ENCODE data around the gene SYT3. TPM values are rescaled to one million over a fixed set of nuclear protein-coding genes. Genes with fewer than 3 reads are reported as not detected.

The SYT3 gene
- total RNA-seq, 1 experiment from 2014 or later: not detected

GRCh38 chr19:50668416-50668815 is 28.7 kb upstream of the SYT3 start:
- no peak overlapping the region for H3K4me3 ChIP-seq
- H3K36me3 ChIP-seq: no peaks in the 10 kb centered on the region
- no peaks in the 10 kb centered on the region; the same call in 1 of the 2 replicates for H3K9me3 ChIP-seq (replicated peaks)
- H3K27ac ChIP-seq: no peak overlapping the region
- DNase-seq (ENCODE audit: low read depth in 1 of 2, low spot score in 2 of 2): no peak
- H3K4me1 ChIP-seq (replicated peaks): no peaks in the 10 kb centered on the region
- peaks cover 46% of the 10 kb centered on the region for H3K27me3 ChIP-seq (replicated peaks)

- Histone ChIP-seq H3K4me1 (replicated peaks) (no peaks in the 10 kb centered on the region), H3K4me3 (no peak overlapping the region), H3K36me3 (no peaks in the 10 kb centered on the region), H3K9me3 (replicated peaks) (no peaks in the 10 kb centered on the region; the same call in 1 of the 2 replicates), H3K27ac (no peak overlapping the region), H3K27me3 (replicated peaks) (peaks cover 48% of the 10 kb centered on the region)
- no peak for DNase-seq (ENCODE audit: low read depth in 1 of 2, low spot score in 2 of 2)
Measured at GRCh38 chr19:50667759-50668231, 28.1 kb upstream of the SYT3 start.

GRCh38 chr19:50667177-50667758 is 27.6 kb upstream of the SYT3 start:
- H3K4me1 ChIP-seq (replicated peaks): no peaks in the 10 kb centered on the region
- no peak for DNase-seq (ENCODE audit: low read depth in 1 of 2, low spot score in 2 of 2)
- H3K27ac ChIP-seq: no peak overlapping the region
- no peaks in the 10 kb centered on the region for H3K36me3 ChIP-seq
- no peaks in the 10 kb centered on the region; the same call in 1 of the 2 replicates for H3K9me3 ChIP-seq (replicated peaks)
- H3K27me3 ChIP-seq (replicated peaks): peaks cover 48% of the 10 kb centered on the region
- no peak overlapping the region for H3K4me3 ChIP-seq

GRCh38 chr19:50666346-50667176 is 26.9 kb upstream of the SYT3 start:
- no peaks in the 10 kb centered on the region for H3K36me3 ChIP-seq
- H3K27ac ChIP-seq: no peak overlapping the region
- no peak for DNase-seq (ENCODE audit: low read depth in 1 of 2, low spot score in 2 of 2)
- H3K4me1 ChIP-seq (replicated peaks): no peaks in the 10 kb centered on the region
- H3K9me3 ChIP-seq (replicated peaks): no peaks in the 10 kb centered on the region; the same call in 1 of the 2 replicates
- H3K27me3 ChIP-seq (replicated peaks): peaks cover 50% of the 10 kb centered on the region
- H3K4me3 ChIP-seq: no peak overlapping the region

GRCh38 chr19:50664204-50664603 is 24.5 kb upstream of the SYT3 start:
- no peak overlapping the region for H3K4me3 ChIP-seq
- no peak for DNase-seq (ENCODE audit: low read depth in 1 of 2, low spot score in 2 of 2)
- H3K27me3 ChIP-seq (replicated peaks): peaks cover 43% of the 10 kb centered on the region
- no peaks in the 10 kb centered on the region for H3K4me1 ChIP-seq (replicated peaks)
- H3K9me3 ChIP-seq (replicated peaks): no peaks in the 10 kb centered on the region; the same call in 1 of the 2 replicates
- no peak overlapping the region for H3K27ac ChIP-seq
- H3K36me3 ChIP-seq: no peaks in the 10 kb centered on the region

GRCh38 chr19:50663482-50663790 is 23.8 kb upstream of the SYT3 start:
- Histone ChIP-seq H3K36me3 (no peaks in the 10 kb centered on the region), H3K27me3 (replicated peaks) (peaks cover 47% of the 10 kb centered on the region), H3K9me3 (replicated peaks) (peaks cover 6% of the 10 kb centered on the region), H3K4me3 (no peak overlapping the region), H3K4me1 (replicated peaks) (no peaks in the 10 kb centered on the region), H3K27ac (no peak overlapping the region)
- DNase-seq (ENCODE audit: low read depth in 1 of 2, low spot score in 2 of 2): no peak

- no peak for DNase-seq (ENCODE audit: low read depth in 1 of 2, low spot score in 2 of 2)
- H3K27ac ChIP-seq: no peak overlapping the region
- H3K27me3 ChIP-seq (replicated peaks): peaks cover 46% of the 10 kb centered on the region
- no peak overlapping the region for H3K4me3 ChIP-seq
- peaks cover 8% of the 10 kb centered on the region for H3K9me3 ChIP-seq (replicated peaks)
- H3K4me1 ChIP-seq (replicated peaks): no peaks in the 10 kb centered on the region
- H3K36me3 ChIP-seq: no peaks in the 10 kb centered on the region
Measured at GRCh38 chr19:50662651-50663481, 23.2 kb upstream of the SYT3 start.

- peaks cover 12% of the 10 kb centered on the region for H3K9me3 ChIP-seq (replicated peaks)
- H3K4me3 ChIP-seq: no peak overlapping the region
- no peaks in the 10 kb centered on the region for H3K4me1 ChIP-seq (replicated peaks)
- H3K27me3 ChIP-seq (replicated peaks): peaks cover 44% of the 10 kb centered on the region
- no peak overlapping the region for H3K27ac ChIP-seq
- DNase-seq (ENCODE audit: low read depth in 1 of 2, low spot score in 2 of 2): no peak
- no peaks in the 10 kb centered on the region for H3K36me3 ChIP-seq
Measured at GRCh38 chr19:50661766-50662650, 22.3 kb upstream of the SYT3 start.

- Histone ChIP-seq H3K9me3 (replicated peaks) (peaks cover 12% of the 10 kb centered on the region), H3K27ac (no peak overlapping the region), H3K4me3 (no peak overlapping the region), H3K36me3 (no peaks in the 10 kb centered on the region), H3K4me1 (replicated peaks) (no peaks in the 10 kb centered on the region), H3K27me3 (replicated peaks) (peaks cover 35% of the 10 kb centered on the region)
- DNase-seq (ENCODE audit: low read depth in 1 of 2, low spot score in 2 of 2): no peak
Measured at GRCh38 chr19:50661023-50661422, 21.3 kb upstream of the SYT3 start.

GRCh38 chr19:50660088-50660366 is 20.3 kb upstream of the SYT3 start:
- H3K36me3 ChIP-seq: no peaks in the 10 kb centered on the region
- no peak overlapping the region for H3K4me3 ChIP-seq
- peaks cover 12% of the 10 kb centered on the region for H3K9me3 ChIP-seq (replicated peaks)
- no peaks in the 10 kb centered on the region for H3K4me1 ChIP-seq (replicated peaks)
- H3K27me3 ChIP-seq (replicated peaks): peaks cover 33% of the 10 kb centered on the region
- DNase-seq (ENCODE audit: low read depth in 1 of 2, low spot score in 2 of 2): no peak
- no peak overlapping the region for H3K27ac ChIP-seq

- Histone ChIP-seq H3K27ac (no peak overlapping the region), H3K4me3 (no peak overlapping the region), H3K36me3 (no peaks in the 10 kb centered on the region), H3K27me3 (replicated peaks) (peaks cover 30% of the 10 kb centered on the region), H3K4me1 (replicated peaks) (no peaks in the 10 kb centered on the region), H3K9me3 (replicated peaks) (peaks cover 12% of the 10 kb centered on the region)
- no peak for DNase-seq (ENCODE audit: low read depth in 1 of 2, low spot score in 2 of 2)
Measured at GRCh38 chr19:50659318-50660087, 19.8 kb upstream of the SYT3 start.

- H3K27me3 ChIP-seq (replicated peaks): peaks cover 30% of the 10 kb centered on the region
- DNase-seq (ENCODE audit: low read depth in 1 of 2, low spot score in 2 of 2): no peak
- no peak overlapping the region for H3K4me3 ChIP-seq
- no peaks in the 10 kb centered on the region for H3K4me1 ChIP-seq (replicated peaks)
- H3K9me3 ChIP-seq (replicated peaks): peaks cover 12% of the 10 kb centered on the region
- H3K27ac ChIP-seq: no peak overlapping the region
- no peaks in the 10 kb centered on the region for H3K36me3 ChIP-seq
Measured at GRCh38 chr19:50658441-50659317, 19.0 kb upstream of the SYT3 start.
